Measurements from ENCODE around the gene RHOH.

DNA sequence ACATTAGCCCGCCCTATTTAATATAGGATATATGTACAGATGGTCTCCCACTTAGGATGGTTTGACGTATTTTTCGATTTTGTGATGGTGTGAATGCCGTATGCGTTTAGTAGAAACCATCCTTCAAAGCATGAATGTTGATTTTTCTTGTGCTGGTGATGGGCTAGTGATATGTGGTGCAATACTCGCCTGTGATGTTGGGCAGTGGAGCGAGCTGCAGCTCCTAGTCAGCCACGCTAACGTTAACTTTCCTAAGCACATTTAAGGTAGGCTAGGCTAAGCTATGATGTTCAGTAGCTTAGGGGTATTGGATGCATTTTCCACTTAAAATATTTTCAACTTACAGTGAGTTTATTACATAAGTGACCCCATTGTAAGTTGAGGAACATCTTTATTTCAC lies 36.6 kb upstream of the RHOH start:
- TF ChIP-seq HDGF (IDR thresholded peaks at IDR 0.05; ENCODE audit: borderline replicate concordance) (no peak), ELF4 (IDR thresholded peaks at IDR 0.05) (no peak), SP1 (IDR thresholded peaks at IDR 0.05) (no peak), FOXK2 (IDR thresholded peaks at IDR 0.05) (no peak), SUZ12 (IDR thresholded peaks at IDR 0.05) (no peak), BHLHE40 (IDR thresholded peaks at IDR 0.05; ENCODE audit: borderline replicate concordance) (no peak), TARDBP (IDR thresholded peaks at IDR 0.05) (no peak)
- TF ChIP-seq, protein P1, sequence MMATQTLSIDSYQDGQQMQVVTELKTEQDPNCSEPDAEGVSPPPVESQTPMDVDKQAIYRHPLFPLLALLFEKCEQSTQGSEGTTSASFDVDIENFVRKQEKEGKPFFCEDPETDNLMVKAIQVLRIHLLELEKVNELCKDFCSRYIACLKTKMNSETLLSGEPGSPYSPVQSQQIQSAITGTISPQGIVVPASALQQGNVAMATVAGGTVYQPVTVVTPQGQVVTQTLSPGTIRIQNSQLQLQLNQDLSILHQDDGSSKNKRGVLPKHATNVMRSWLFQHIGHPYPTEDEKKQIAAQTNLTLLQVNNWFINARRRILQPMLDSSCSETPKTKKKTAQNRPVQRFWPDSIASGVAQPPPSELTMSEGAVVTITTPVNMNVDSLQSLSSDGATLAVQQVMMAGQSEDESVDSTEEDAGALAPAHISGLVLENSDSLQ (IDR thresholded peaks at IDR 0.05) = no peak

All from HEK293T (cell line).